A549 (cell line): Measurements from ENCODE around the gene RABAC1.

Source experiments
- BHLHE40 ChIP-seq: IDR thresholded peaks from 2 replicates; pipeline ENCODE4 v1.6.1; 2012; ENCODE audit warnings: low read depth, low read length, inconsistent platforms
- CBX8 ChIP-seq: fragments of 200-600 bp; sonication (generic); IDR thresholded peaks from 2 replicates; pipeline ENCODE4 v1.6.1; 2016
- CTCF ChIP-seq: fragments of >200 bp; sonication (Bioruptor Twin); formaldehyde crosslinking; IDR thresholded peaks from 3 replicates; pipeline ENCODE4 v1.5.1; 2016
- EP300 ChIP-seq, 2 experiments: fragments of >200 bp; sonication (Bioruptor Twin); formaldehyde crosslinking; IDR thresholded peaks; 2 replicates in 1 of 2; 3 replicates in 1 of 2; pipeline ENCODE4 v1.6.1; 2016 to 2017
- HDAC2 ChIP-seq: fragments of 200-600 bp; sonication (generic); IDR thresholded peaks from 2 replicates; pipeline ENCODE4 v1.6.1; 2016
- JUN ChIP-seq, 2 experiments: fragments of >200 bp; sonication (Bioruptor Twin); formaldehyde crosslinking; IDR thresholded peaks; 2 replicates in 1 of 2; 3 replicates in 1 of 2; pipeline ENCODE4 v1.6.1; 2016 to 2017
- PBX3 ChIP-seq: IDR thresholded peaks from 2 replicates; pipeline ENCODE4 v1.6.1; 2012
- RAD21 ChIP-seq, 2 experiments: fragments of >200 bp in 1 of 2; sonication (Bioruptor Twin) in 1 of 2; formaldehyde crosslinking in 1 of 2; IDR thresholded peaks in 1 of 2; conservative IDR thresholded peaks in 1 of 2; 2 replicates in 1 of 2; 3 replicates in 1 of 2; pipeline ENCODE4 v1.6.1; 2012 to 2018; ENCODE audit warnings: inconsistent platforms in 1 of 2
- REST ChIP-seq: fragments of 200-600 bp; sonication (generic); IDR thresholded peaks from 2 replicates; pipeline ENCODE4 v1.6.1; 2016; ENCODE audit warnings: antibody characterized with exemption, mild to moderate bottlenecking, moderate library complexity
- ZNF302 ChIP-seq: fragments of 250-450 bp; sonication (Bioruptor Pico); IDR thresholded peaks from 2 replicates; pipeline ENCODE4 v1.9.0; 2021; ENCODE audit warnings: inconsistent platforms, mild to moderate bottlenecking, moderate library complexity

- TF ChIP-seq CTCF (no peak), RAD21 (conservative IDR thresholded peaks at IDR 0.05 in 1 of 2, IDR thresholded peaks at IDR 0.05 in 1 of 2) (no peak), PBX3 (no peak), CBX8 (no peak), HDAC2 (no peak), EP300 (IDR thresholded peaks at IDR 0.05) (no peak), BHLHE40 (no peak), ZNF302 (CRISPR knock-in tag) (no peak), REST (no peak), JUN (IDR thresholded peaks at IDR 0.05) (no peak)
Measured at GRCh38 chr19:41995959-41996797, 37.1 kb upstream of the RABAC1 start.
